HepG2 (cell line): ENCODE results near the gene ANKRD55. TPM values are rescaled to one million over a fixed set of nuclear protein-coding genes. Genes with fewer than 3 reads are reported as not detected.

Source experiments
- ATAC-seq: fragments of 200-7000 bp; cut with Tn5 transposase; 3 replicates; pipeline ENCODE4 v1.9.1; 2020; ENCODE audit warnings: mild to moderate bottlenecking, moderate library complexity
- BruUV-seq: library from RNA; stranded (reverse); fragments of 400-500 nt; replicated peaks from 2 replicates; lab custom pipeline; 2021; lab: Mats Ljungman, UMichigan
- CTCF ChIA-PET: fragments of 300-600 bp; formaldehyde crosslinking; extraction: SDS; loops from one replicate; lab custom pipeline; 2021; ENCODE audit warnings: low total read pairs, inconsistent platforms, low intra/inter-chr PET ratio; lab: Yijun Ruan, JAX
- POLR2A ChIA-PET: fragments of 350-600 bp; sonication (Branson Sonifier 250); formaldehyde crosslinking; loops from one replicate; lab custom pipeline; 2020; ENCODE audit warnings: antibody characterized with exemption, inconsistent platforms; lab: Yijun Ruan, JAX
- DNase-seq: peaks from one replicate; pipeline ENCODE4 v3.0.0-alpha.2; 2015; ENCODE audit warnings: low spot score
- FAIRE-seq: peaks from 3 replicates; lab custom pipeline; 2011; peaks lifted over from hg19 to GRCh38; lab: Jason Lieb, UNC
- H2AFZ ChIP-seq: one replicate; pipeline ENCODE4 v1.6.1; 2011; ENCODE audit warnings: low read length, inconsistent platforms
- H3K27ac ChIP-seq: fragments of 300-600 bp; 3 replicates; pipeline ENCODE4 v1.8.0; 2011; ENCODE audit warnings: mixed run types, mild to moderate bottlenecking, mixed read lengths, low read length, inconsistent platforms; ENCODE audit not compliant: insufficient read depth; ENCODE audit errors: extremely low read length
- H3K27me3 ChIP-seq, 2 experiments: fragments of 200-600 bp in 1 of 2; 2 replicates in 1 of 2; 3 replicates in 1 of 2; pipeline versions ENCODE4 v1.6.0 to v1.8.0; 2011; ENCODE audit warnings: low read length in 2 of 2, mild to moderate bottlenecking in 2 of 2, moderate library complexity in 2 of 2, inconsistent platforms in 1 of 2; ENCODE audit not compliant: insufficient read depth in 2 of 2, control insufficient read depth in 1 of 2
- H3K36me3 ChIP-seq, 2 experiments: fragments of 200-600 bp in 1 of 2; replicated peaks in 1 of 2; 2 replicates in 1 of 2; 3 replicates in 1 of 2; pipeline versions ENCODE4 v1.5.1 to v1.8.0; 2011; ENCODE audit warnings: low read length in 2 of 2, inconsistent platforms in 1 of 2; ENCODE audit not compliant: insufficient read depth in 2 of 2, control insufficient read depth in 1 of 2
- H3K4me1 ChIP-seq: 2 replicates; pipeline ENCODE4 v1.5.1; 2012; ENCODE audit warnings: low read length, inconsistent platforms; ENCODE audit not compliant: insufficient read depth
- H3K4me2 ChIP-seq: 2 replicates; pipeline ENCODE4 v1.6.0; 2011; ENCODE audit warnings: low read depth, low read length, inconsistent platforms
- H3K4me3 ChIP-seq, 3 experiments: fragments of 200-600 bp in 1 of 3; sonication (generic), shearing (Covaris generic) in 1 of 3; replicated peaks in 1 of 3; 2 replicates each; pipeline ENCODE4 v1.5.1; 2011 to 2016; ENCODE audit warnings: low read length in 3 of 3, inconsistent platforms in 2 of 3, low read depth in 2 of 3, mild to moderate bottlenecking in 2 of 3, control low read depth in 1 of 3, mixed read lengths in 1 of 3; ENCODE audit not compliant: insufficient read depth in 1 of 3
- H3K79me2 ChIP-seq: one replicate; pipeline ENCODE4 v1.6.1; 2011; ENCODE audit warnings: low read length, inconsistent platforms; ENCODE audit not compliant: insufficient read depth
- H3K9ac ChIP-seq: 2 replicates; pipeline ENCODE4 v1.6.0; 2011; ENCODE audit warnings: mild to moderate bottlenecking, low read depth, low read length, inconsistent platforms; ENCODE audit not compliant: insufficient read depth
- H3K9me3 ChIP-seq: 2 replicates; pipeline ENCODE4 v1.5.1; 2012; ENCODE audit warnings: mild to moderate bottlenecking, low read length
- H4K20me1 ChIP-seq: 2 replicates; pipeline ENCODE4 v1.6.0; 2011; ENCODE audit warnings: inconsistent platforms, mild to moderate bottlenecking, low read length, moderate library complexity; ENCODE audit not compliant: insufficient read depth
- ATF7-NPFF ChIP-seq: sonication (generic); formaldehyde crosslinking; IDR thresholded peaks from 2 replicates; pipeline ENCODE4 v1.8.1; 2023; ENCODE audit warnings: mild to moderate bottlenecking, low read depth, missing genetic modification reagents, moderate library complexity
- MAF1 ChIP-seq: sonication (generic); formaldehyde crosslinking; IDR thresholded peaks from 2 replicates; pipeline ENCODE4 v1.5.0; 2020; ENCODE audit warnings: missing genetic modification reagents, borderline replicate concordance
- MIER3 ChIP-seq: IDR thresholded peaks from 2 replicates; pipeline ENCODE4 v1.6.1; 2016; ENCODE audit warnings: missing compliant biosample characterization, borderline replicate concordance
- SRSF1 ChIP-seq: fragments of 200-400 bp; formaldehyde crosslinking; optimal IDR thresholded peaks from 2 replicates; pipeline ENCODE3; 2017; ENCODE audit warnings: mild to moderate bottlenecking, low read depth, low read length, moderate library complexity
- ZNF451 ChIP-seq: sonication (generic); formaldehyde crosslinking; IDR thresholded peaks from 2 replicates; pipeline ENCODE4 v1.5.0; 2020; ENCODE audit warnings: mild to moderate bottlenecking, missing genetic modification reagents
- ZNF460 ChIP-seq: sonication (generic); formaldehyde crosslinking; IDR thresholded peaks from 2 replicates; pipeline ENCODE4 v1.5.1; 2020; ENCODE audit warnings: missing genetic modification reagents, mild to moderate bottlenecking, borderline replicate concordance
- ZNF678 ChIP-seq: sonication (generic); formaldehyde crosslinking; IDR thresholded peaks from 2 replicates; pipeline ENCODE4 v1.4.0; 2020; ENCODE audit warnings: mild to moderate bottlenecking, missing genetic modification reagents
- ZNF770 ChIP-seq: sonication (generic); formaldehyde crosslinking; IDR thresholded peaks from 2 replicates; pipeline ENCODE4 v1.5.0; 2020; ENCODE audit warnings: mild to moderate bottlenecking, missing genetic modification reagents
- WGBS: methylation state at CpG from one replicate; pipeline ENCODE4 v1.1.6; 2017; ENCODE audit warnings: low lambda C conversion rate; 5-methylcytosine and 5-hydroxymethylcytosine counted together
- in situ Hi-C: cut with HindIII; loops from 2 replicates; pipeline ENCODE4 v1.10.0; 2017; ENCODE audit warnings: low pct_unique_long_range_greater_than_20kb; ENCODE audit not compliant: extremely low pct_ligation_motif_present
- intact Hi-C: fragments of 100-400 bp; cut with micrococcal nuclease; formaldehyde crosslinking; loops from one replicate; pipeline ENCODE4 v1.10.0; 2022; ENCODE audit not compliant: unreplicated experiment
- polyA plus RNA-seq, 8 experiments: library from polyadenylated mRNA; depleted of rRNA in 3 of 8; stranded (reverse) in 7 of 8; unstranded in 1 of 8; fragments of >200 nt; fragmentation: Illumina TruSeq in 4 of 8; extraction: Trizol in 4 of 8; gene quantifications; 2 replicates each; pipeline versions ENCODE4 v1.2.1 to v1.2.3, GENCODE V29; 2011 to 2016; ENCODE audit warnings: low read depth in 4 of 8, missing spikeins in 1 of 8, mixed read lengths in 1 of 8; ENCODE audit not compliant: insufficient read depth in 1 of 8
- total RNA-seq, 5 experiments: library from RNA; depleted of rRNA; stranded (reverse); fragments of >200 nt; fragmentation: Illumina TruSeq; extraction: Trizol; gene quantifications; 2 replicates each; pipeline ENCODE4 v1.2.3, GENCODE V29; 2016; ENCODE audit warnings: low read depth in 1 of 5
- TF ChIP-seq, protein P1 (sequence below): sonication (generic); formaldehyde crosslinking; IDR thresholded peaks from 2 replicates; pipeline ENCODE4 v1.5.1; 2020; ENCODE audit warnings: missing genetic modification reagents, mild to moderate bottlenecking, borderline replicate concordance

The ANKRD55 gene
- total and polyA plus RNA-seq, 2 of the 13 experiments (the other 11 are each of a cell fraction or from before 2014, with no cell fraction given), result 0.11 to 0.28 TPM

- TF ChIP-seq, protein P1, sequence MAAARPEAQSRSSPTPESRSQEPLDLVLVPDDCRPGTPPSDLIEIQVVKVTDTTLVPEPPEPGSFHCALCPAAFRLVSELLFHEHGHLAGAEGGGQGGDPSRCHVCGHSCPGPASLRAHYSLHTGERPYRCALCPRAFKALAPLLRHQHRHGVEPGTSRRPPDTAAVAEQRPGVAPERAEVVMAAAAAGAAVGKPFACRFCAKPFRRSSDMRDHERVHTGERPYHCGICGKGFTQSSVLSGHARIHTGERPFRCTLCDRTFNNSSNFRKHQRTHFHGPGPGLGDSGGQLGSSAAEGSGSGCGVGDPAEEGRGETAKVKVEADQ (CRISPR knock-in tag), result no peak
- TF ChIP-seq MIER3 (CRISPR knock-in tag), result no peak
- TF ChIP-seq ATF7-NPFF (CRISPR knock-in tag), result no peak
- no peak for TF ChIP-seq MAF1
- no peak for TF ChIP-seq ZNF678 (CRISPR knock-in tag)
- no peak for TF ChIP-seq SRSF1
- no peak for TF ChIP-seq ZNF460
Observed at GRCh38 chr5:56077796-56078233, 155.3 kb downstream of the ANKRD55 start (continued).

GRCh38 chr5:56076486-56076885 lies 156.6 kb downstream of the ANKRD55 start:
- intact Hi-C loops, result no loop called here
- BruUV-seq, result no TSS peak
- no peak for FAIRE-seq
- H3K27me3 ChIP-seq, result no peaks in the 10 kb centered on the region
- TF ChIP-seq ZNF770 (0 out of 2 replicates have a peak, but pooled peaks have one; percentile 16), ZNF451 (CRISPR knock-in tag) (no peak)
- in situ Hi-C loops, result no loop called here
- ChIA-PET POLR2A (no interaction called here), CTCF (no interaction called here)
- H3K36me3 ChIP-seq, result no peaks in the 10 kb centered on the region
- ATAC-seq, result no peak
- no peak overlapping the region for H3K9ac ChIP-seq
- no peak overlapping the region for H3K4me2 ChIP-seq
- WGBS, result 97% methylated on average over 3 of the region's 3 CpGs
- H3K27ac ChIP-seq, result no peak overlapping the region
- H4K20me1 ChIP-seq, result no peaks in the 10 kb centered on the region
- H2AFZ ChIP-seq, result no peak overlapping the region
- H3K4me3 ChIP-seq, result no peak overlapping the region
- H3K79me2 ChIP-seq, result no peaks in the 10 kb centered on the region
- peaks cover 63% of the 10 kb centered on the region for H3K4me1 ChIP-seq
- no peaks in the 10 kb centered on the region for H3K9me3 ChIP-seq
- DNase-seq, result no peak
